Measurements from ENCODE around the gene WDPCP.
"Not testable (repeated sequence)": the region's sequence is repeated elsewhere in the genome, so short reads cannot be mapped to it uniquely, and the experiment has no call there.

WDPCP gene, protein sequence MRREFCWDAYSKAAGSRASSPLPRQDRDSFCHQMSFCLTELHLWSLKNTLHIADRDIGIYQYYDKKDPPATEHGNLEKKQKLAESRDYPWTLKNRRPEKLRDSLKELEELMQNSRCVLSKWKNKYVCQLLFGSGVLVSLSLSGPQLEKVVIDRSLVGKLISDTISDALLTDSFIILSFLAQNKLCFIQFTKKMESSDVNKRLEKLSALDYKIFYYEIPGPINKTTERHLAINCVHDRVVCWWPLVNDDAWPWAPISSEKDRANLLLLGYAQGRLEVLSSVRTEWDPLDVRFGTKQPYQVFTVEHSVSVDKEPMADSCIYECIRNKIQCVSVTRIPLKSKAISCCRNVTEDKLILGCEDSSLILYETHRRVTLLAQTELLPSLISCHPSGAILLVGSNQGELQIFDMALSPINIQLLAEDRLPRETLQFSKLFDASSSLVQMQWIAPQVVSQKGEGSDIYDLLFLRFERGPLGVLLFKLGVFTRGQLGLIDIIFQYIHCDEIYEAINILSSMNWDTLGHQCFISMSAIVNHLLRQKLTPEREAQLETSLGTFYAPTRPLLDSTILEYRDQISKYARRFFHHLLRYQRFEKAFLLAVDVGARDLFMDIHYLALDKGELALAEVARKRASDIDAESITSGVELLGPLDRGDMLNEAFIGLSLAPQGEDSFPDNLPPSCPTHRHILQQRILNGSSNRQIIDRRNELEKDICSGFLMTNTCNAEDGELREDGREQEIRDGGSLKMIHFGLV

DNA sequence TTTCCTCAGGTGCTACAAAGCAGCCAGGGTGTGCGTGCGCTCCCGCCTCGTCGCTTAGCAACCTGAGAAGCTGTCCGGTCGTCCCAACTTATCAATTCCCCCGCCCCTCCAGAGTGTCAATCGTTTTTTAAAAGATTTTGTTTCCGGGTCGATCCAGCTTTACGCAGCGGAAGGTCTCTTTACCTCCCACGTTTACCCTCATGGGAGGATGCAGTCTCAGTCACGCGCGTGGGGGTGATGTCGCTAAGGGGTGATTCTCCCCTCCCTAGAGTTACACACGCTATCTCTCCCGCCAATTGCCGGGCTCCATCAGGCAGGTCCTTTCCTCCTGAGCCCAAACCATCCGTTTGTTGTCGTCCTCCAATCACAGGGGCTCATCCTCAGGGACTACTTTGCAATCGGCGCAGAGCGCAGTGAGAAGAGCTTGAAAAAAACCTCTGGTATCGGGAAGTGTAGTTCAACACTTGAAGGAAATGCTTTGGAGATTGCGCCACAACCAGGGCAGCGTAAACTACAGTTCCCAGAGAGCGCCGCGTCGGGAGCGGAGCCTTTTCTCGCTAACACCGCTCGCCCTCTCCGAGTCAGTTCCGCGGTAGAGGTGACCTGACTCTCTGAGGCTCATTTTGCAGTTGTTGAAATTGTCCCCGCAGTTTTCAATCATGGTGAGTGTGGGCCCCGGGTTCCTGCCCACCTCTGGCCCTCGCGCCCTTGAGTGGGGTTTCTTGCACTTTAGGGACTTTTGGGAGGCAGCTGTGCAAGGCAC lies at the start of gene WDPCP, which contains the start of gene MDH1:
Gene WDPCP, minus strand, starts transcription at position 93 of the 763 bp plus-strand sequence. CDS start 206 bp downstream, outside the sequence.
Gene MDH1, plus strand, starts transcription at position 579 of the 763 bp plus-strand sequence. Its CDS starts 81 bp downstream, at position 660.
- DNase-seq: peak; percentile 98

DNA sequence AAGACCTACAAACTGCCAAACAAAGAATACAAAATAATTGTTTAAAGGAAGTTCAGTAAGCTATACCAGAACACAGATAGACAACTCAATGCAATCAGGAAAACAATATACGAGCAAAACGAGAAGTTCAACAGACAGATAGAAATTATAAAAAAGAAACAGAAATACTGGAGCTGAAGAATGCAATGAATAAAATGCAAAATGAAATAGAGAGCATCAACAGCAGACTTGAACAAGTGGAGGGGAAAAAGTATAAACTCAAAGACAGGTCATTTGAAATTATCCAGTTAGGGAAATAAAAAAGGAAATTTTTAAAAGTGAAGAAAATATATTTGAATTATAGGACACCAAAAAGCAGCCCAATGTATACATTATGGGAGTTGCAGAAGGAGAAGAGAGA lies 44.1 kb upstream of the WDPCP start:
- DNase-seq: no peak

DNA sequence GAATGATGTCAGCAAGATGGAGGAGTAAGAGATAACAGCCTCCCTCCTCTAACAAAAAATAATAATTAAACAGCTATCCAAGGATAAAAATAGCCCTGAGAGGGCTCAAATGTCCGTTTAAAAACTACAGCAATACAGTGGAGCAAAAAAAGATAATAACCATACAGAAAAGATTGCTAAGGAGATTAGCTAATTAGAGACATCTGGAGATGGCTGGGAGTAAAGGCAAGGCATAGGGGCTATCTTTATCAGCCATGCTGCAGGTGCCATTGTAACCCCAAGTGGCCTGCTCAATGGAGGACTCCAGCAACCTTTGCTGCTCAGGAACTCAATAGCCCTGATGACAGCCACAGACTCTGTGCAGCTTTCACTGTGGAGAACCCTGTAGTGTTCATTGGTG lies 43.2 kb upstream of the WDPCP start:
- DNase-seq: no peak

DNA sequence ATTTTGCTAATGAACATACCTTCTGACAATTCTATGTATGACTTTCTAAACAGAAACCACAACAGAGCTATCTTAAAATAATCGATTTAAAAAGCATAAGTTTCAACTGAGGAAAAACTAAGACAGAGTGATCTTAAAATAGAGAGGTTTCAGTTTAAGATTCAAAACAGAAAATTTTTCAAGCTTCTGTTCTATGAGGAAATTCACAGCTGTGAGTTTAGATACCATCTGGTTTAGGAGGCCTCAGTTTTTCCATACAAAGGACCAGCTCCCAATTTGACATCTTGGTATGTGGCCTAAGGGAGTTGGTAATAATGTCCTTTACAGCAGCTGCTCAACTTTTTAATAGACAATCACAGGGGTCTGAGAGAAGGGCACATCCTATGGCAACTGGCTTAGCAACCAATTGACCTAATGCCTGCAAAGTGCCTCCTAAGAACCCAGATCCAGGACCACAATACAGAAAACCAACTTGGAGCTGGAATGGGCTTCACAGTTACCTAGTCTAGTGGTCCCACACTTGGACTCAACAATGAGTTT lies 40.2 kb upstream of the WDPCP start:
- DNase-seq: no peak

DNA sequence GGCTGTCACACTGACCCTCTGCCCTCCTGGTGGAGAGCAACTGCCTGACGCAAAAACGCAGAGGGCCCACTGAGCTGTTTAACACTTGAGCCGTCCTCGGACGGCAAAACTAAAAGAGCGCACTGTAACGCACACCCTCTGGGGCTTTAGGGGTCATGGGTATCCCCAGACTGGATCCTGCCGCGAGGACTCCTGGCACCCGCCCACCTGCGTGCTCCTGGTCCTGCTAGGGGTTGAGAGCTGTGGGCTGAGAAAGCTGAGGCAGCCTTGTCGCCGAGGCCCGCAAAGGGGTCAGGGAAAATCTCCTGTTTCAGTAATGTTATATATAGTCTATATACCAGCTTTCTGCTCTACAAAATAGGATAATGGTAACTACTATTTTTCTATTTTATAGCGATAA lies 39.6 kb upstream of the WDPCP start:
- DNase-seq: no peak

DNA sequence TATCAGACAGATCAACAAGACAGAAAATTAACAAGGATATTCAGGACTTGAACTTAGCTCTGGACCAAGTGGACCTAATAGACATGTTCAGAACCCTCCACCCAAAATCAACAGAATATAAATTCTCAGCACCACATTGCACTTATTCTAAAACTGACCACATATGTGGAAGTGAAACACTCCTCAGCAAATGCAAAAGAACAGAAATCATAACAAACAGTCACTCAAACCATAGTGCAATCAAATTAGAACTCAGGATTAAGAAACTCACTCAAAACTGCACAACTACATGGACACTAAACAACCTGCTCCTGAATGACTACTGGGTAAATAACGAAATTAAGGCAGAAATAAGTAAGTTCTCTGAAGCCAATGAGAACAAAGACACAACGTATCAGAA lies 35.5 kb upstream of the WDPCP start:
- not testable (repeated sequence) for DNase-seq

DNA sequence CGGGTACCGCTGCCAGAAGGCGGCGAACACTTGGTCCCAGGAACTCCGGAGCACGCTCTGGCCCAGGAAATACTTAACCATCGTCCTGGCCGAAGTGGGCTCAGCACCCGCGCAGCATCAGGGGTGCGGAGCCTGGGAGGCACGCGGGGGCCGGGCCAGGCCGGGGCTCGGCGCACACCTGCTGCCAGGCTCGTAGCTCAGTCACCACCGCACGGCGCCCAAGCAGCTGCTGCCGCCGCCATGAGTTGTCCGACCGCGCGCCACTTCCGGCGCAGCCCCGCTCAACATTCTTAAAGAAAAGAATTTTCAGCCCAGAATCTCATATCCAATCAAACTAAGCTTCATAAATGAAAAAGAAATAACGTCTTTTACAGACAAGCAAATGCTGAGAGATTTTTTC lies 34.5 kb upstream of the WDPCP start:
- no peak for DNase-seq

DNA sequence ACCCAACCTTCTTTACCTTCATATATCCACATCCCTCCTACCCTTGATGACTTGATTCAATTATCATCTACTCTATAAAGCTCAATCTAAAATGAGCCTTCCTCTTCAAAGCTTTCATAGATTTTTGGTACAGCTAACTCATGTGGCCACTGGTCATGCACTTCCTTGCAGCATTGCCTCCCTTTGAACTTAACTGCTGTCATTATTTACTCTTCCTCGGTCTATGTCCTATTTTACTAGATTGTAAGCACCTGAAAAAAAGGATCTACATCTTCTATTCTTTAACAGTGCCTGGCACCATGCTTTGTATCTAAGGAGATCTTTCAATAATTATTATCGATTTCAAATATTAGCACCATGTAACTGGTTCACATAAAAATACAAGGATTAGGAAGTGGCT lies 31.1 kb upstream of the WDPCP start:
- DNase-seq: no peak

DNA sequence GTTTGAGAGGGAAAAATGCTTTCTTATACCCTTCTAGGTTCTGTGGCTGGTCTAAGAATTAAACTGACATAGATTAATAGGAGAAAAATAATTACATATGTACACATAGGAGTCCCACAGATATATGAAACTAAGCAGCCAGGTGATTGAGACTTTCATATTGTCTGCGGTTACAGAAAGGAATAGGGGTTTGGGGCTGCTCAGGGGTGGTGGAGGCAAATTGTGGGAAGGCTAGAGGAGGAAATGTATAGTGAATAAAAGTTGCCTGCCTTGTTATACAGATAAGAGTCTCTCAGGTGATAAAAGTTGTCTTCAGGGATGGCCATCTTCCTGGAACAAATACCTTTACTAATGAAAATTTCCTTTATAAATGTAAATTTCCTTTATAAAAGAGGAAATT lies 29.1 kb upstream of the WDPCP start:
- no peak for DNase-seq

DNA sequence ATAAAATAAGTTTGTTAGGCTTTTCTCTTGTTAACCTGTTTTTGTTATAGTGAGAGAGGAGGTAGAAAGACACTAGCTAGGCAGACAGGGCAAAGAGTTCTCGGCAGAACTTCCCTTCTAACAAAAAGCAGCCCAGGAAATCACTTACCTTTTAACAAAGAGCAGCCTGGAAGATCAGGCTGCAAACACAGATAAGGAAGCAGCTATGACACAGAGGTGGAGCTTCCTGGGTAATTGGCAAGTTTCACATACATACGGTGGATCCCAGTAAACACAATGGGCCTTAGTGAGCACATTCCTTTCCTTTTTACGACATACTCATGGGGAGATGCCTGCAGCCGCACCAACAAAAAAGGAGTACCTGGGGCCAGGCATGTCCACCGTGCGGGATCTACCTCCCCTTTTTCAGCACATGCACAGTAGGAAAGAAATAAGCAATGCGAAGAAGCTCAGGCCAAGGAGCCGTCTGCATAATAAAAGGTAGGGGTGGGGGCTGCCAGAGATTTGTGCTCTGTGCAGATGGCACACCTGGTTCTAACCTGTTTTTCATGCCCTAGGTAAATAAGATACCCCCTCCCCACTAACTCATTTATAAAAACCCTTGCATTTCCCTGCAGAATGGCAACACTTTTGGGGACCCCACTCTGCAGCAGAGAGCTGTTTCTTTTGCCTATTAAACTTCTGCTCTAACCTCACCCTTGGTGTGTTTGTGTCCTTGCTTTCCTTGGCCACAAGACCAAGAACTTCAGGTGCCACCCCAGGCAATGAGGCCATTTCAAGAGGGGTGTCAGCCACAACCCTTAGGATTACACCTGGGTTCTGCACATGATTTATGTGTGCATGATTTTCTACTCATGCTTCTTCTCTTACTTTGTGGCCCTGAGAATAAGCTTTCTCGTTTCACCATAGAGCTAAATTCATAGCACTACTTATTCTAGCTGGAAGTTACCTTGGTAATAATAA lies 27.0 kb upstream of the WDPCP start:
- no peak for DNase-seq

DNA sequence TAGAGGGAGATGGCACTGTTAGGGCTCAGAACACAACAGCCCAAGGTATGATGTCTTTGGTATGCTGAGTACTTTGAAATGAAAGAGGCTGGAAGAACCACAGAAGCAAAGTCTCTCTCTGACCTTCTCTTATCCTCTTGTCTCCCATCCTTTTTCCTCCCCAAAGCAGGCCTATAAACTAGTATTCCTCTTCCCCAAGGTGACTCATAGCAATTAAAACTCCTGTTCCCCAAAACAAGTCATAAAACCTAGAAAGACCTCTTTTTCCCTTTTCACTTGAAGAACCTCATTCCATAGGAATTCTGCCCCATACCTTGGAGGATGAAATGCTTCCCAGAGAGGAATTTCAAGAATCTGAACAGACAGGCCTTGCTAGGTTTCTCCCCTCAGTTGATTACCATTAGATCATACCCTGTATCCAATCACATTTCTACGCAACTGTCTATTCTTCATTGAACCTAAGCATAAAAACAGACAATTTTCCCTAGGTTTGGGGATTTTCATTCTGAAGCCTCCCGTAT lies 26.2 kb upstream of the WDPCP start:
- DNase-seq: no peak

DNA sequence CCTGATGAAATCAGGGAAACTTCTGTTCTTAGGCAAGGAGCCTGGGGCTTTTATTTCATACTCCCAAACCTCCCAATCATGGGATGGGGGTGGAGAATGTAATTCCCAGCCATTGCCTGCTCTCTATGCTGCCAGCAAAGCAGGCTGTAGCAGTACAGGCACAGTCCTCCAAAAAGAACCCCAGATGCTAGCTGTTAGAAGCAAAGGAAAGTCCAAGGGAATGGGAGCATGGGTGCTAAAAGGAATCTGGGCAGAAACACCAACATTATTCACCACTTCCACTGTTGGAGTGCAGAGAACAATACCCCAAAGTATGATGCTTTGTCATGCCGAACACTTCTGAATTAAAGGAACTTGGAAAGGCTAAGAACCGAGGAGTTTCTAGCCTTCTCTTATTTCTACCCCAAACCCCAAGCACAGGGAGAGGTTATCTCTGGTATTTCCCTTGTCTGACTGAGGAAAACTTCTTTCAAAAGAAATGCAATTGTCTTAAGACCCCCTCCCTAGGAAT lies 25.2 kb upstream of the WDPCP start:
- DNase-seq: no peak

DNA sequence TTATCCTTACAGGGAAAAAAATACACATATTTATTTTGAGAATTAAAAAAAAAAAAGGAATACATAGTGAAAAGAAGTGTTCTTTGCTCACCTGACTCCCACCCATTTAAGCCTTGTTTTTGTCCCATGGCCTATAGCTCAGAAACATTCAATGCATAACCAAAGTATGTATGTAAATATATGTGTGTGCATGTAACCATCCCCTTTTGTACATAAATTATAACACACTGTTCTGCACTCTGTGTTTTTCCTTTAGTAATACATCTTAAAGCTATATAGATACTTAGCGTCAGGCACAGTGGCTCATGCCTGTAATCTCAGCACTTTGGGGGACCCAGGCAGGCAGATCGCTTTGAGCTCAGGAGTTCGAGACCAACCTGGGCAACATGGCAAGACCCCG lies 22.2 kb upstream of the WDPCP start:
- no peak for DNase-seq

DNA sequence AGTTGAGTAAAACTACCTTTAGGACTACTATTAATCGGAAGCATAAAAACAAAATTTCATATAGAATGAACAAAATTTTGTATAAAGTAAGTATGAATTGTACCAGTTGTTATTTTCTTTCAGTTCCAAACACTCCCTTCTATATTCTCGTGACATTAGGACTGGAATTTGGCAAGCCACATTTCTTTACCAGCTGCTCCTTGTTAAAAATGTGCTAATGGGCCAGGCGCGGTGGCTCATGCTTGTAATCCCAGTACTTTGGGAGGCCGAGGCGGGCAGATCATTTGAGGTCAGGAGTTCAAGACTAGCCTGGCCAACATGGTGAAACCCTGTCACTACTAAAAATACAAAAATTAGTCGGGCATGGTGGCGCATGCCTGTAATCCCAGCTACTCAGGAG lies 20.6 kb upstream of the WDPCP start:
- DNase-seq: not testable (repeated sequence)

DNA sequence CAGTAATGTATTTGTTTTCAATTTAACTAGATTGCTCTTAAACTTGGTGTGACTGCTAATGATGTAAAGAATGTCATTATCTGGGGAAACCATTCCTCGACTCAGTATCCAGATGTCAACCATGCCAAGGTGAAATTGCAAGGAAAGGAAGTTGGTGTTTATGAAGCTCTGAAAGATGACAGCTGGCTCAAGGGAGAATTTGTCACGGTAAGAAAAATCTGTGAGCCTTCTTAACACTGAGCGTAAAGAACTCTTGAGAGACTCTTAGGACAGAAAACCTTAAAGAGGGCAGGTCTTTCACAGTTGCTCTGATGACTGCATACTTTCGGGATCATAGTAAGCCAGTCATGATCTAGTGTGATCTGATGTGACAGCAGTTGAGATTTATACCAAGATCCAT lies 16.4 kb upstream of the WDPCP start:
- DNase-seq: no peak

DNA sequence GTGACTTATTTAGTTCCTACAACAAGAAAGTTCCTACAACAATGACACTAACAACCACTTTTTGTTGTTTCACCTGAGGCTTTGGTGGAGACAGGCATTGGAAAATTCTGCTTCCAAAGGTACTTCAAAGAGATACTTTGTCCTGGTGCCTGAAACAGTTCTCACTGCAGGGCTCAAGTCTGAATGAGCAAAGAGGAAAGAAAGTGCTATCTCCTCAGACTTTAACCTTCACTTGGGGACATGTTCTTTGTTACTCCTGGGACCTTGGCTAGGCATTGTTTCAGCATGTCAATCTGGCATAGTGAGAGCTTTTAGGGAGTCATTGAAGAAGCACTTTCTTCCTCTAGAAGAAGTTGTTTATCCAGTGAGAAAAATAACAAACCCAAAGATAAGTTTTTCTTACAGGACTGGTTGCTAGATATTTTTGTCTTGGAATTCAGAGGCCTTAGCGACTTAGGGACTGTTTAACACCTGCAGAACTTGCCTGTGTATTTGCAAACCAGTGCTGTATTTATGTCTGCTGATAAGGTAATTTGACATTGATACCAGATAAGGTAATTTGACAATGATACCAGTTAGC lies 12.7 kb upstream of the WDPCP start:
- DNase-seq: no peak

DNA sequence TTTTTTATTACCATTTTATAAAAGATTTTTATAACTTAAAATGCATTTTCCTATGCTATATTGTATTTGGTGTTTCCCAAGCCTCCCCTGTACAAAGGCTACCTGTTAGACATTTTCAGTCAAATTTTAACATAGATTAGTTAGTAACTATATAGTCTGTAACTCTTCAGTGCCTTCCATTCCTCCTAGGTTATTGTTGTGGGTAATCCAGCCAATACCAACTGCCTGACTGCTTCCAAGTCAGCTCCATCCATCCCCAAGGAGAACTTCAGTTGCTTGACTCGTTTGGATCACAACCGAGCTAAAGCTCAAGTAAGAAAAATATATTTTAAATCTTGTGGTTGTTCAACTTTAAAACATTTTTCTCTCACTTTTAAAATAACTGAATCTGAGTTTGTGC lies 10.7 kb upstream of the WDPCP start:
- DNase-seq: no peak

DNA sequence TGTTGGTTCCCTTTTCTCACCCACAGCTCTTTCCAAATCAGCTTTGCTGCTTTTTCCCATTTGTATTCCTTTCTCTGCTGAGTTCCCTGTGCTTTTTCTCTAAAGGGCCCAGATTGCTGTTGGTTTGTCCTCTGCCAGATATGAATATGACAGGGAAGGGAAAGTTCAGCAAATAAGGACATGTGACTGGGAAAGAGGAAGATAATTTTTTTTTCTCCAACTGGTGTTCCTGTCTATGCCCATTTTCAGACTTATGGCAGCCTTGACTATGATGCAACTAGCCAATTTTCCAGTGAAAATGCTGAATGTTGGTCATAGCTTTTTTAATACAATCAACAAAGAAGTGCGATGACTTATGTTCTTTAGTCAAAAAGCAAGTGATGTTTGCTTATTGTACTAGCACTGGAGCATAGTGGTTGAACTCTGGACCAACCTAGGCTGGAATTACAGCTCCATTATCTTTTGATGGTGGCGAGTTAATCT lies 8.2 kb upstream of the WDPCP start:
- DNase-seq: no peak

DNA sequence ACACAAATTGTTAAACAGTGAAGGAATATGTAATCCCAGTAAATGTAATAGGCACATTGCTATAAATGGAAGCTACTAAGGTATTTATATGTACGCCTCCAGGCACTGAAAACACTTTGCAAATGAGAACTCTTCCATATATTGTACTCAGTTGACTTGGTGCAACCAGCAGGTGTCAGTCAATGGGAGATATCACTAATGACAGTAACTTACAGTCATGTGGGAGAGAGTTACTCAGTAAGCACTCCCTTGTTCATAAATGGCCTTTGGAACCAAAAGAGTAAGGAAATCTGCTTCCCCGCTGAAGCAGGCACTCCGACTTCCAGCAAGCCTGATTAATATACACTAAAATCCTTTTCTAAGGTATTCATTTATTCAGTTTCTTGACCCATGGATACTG lies 6.4 kb upstream of the WDPCP start:
- DNase-seq: no peak

DNA sequence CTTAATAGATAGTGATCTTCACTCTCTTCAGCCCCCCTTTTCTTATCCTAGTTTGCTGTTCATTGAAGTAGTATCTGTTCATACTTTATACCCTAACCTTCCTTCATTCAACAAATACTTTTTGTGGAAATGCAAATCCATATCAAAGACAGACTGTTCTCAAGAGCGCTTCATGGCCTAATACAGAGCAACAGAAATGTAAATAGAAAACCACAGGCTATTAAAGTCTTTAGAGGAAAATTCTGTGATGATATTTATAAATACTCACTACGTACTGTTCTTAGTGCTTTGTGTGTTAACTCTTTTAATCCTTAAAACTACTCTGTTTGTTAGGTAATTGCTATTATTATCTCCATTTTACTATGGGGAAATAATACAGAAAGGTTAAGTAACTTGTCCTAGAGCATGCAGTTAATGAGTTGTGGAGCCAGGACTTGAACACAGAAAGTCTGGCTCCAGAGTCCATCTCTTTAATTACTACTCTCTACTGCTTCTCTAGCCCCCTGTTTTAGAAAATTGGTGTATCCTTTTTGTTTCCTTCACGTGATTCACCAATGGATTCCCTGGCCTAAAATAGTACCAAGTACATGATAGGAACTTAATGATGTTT lies 3.4 kb upstream of the WDPCP start:
- no peak for DNase-seq
